Nephron (organoid): Measurements from ENCODE around the gene GRIK4.
A peak's percentile ranks its signal among the peaks of the same experiment; 100 is the strongest.

ENCODE experiments used
- H3K27ac Mint-ChIP-seq, 3 experiments: 2 replicates each; pipeline ENCODE4 v1.8.0; 2020; ENCODE audit warnings: mixed read lengths in 3 of 3, mild to moderate bottlenecking in 2 of 3, moderate library complexity in 1 of 3
- H3K27me3 Mint-ChIP-seq: 2 replicates; pipeline ENCODE4 v1.8.0; 2021; ENCODE audit warnings: low read depth, mild to moderate bottlenecking, moderate library complexity, mixed read lengths
- H3K36me3 Mint-ChIP-seq: 2 replicates; pipeline ENCODE4 v1.8.0; 2020; ENCODE audit warnings: low read depth, mixed read lengths
- H3K4me1 Mint-ChIP-seq: 2 replicates; pipeline ENCODE4 v1.8.0; 2020; ENCODE audit warnings: mixed read lengths
- H3K4me3 Mint-ChIP-seq, 3 experiments: 2 replicates each; pipeline ENCODE4 v1.8.0; 2020; ENCODE audit warnings: mild to moderate bottlenecking in 3 of 3, mixed read lengths in 3 of 3, moderate library complexity in 2 of 3
- H3K9me3 Mint-ChIP-seq: 2 replicates; pipeline ENCODE4 v1.8.0; 2020; ENCODE audit warnings: mixed read lengths
- CTCF ChIP-seq, 3 experiments: fragments of 200-600 bp; sonication (generic); IDR thresholded peaks; one replicate each; pipeline ENCODE4 v1.5.0; 2021; ENCODE audit warnings: antibody characterized with exemption in 3 of 3; ENCODE audit not compliant: unreplicated experiment in 3 of 3

Gene GRIK4

GRCh38 chr11:120545813-120546212 is 34.3 kb downstream of the GRIK4 start:
- H3K27ac Mint-ChIP-seq: no peak overlapping the region
- TF ChIP-seq CTCF (IDR thresholded peaks at IDR 0.05; ENCODE audit: unreplicated experiment in 3 of 3): no peak
- H3K4me3 Mint-ChIP-seq: no peak overlapping the region
- H3K27me3 Mint-ChIP-seq: peaks cover 9% of the 10 kb centered on the region
- peaks cover 37% of the 10 kb centered on the region for H3K4me1 Mint-ChIP-seq
- H3K9me3 Mint-ChIP-seq: peaks cover 6% of the 10 kb centered on the region
- H3K36me3 Mint-ChIP-seq: no peaks in the 10 kb centered on the region

- H3K4me3 Mint-ChIP-seq: no peak overlapping the region
Measured at GRCh38 chr11:120546312-120547205, 35.0 kb downstream of the GRIK4 start.

GRCh38 chr11:120547316-120547715 is 35.8 kb downstream of the GRIK4 start:
- Mint-ChIP-seq H3K4me1 (peaks cover 35% of the 10 kb centered on the region), H3K27me3 (peaks cover 9% of the 10 kb centered on the region), H3K4me3 (no peak overlapping the region), H3K9me3 (peaks cover 4% of the 10 kb centered on the region), H3K27ac (peak overlapping the region; percentile 45 to 83 (median 74)), H3K36me3 (no peaks in the 10 kb centered on the region)
- TF ChIP-seq CTCF (IDR thresholded peaks at IDR 0.05; ENCODE audit: unreplicated experiment in 3 of 3): no peak

More at GRCh38 chr11:120546312-120547205, 35.0 kb downstream of the GRIK4 start:
- peaks cover 6% of the 10 kb centered on the region for H3K9me3 Mint-ChIP-seq
- peak overlapping the region; percentile 45 to 83 (median 74) for H3K27ac Mint-ChIP-seq
- no peaks in the 10 kb centered on the region for H3K36me3 Mint-ChIP-seq
- peaks cover 35% of the 10 kb centered on the region for H3K4me1 Mint-ChIP-seq
- TF ChIP-seq CTCF (IDR thresholded peaks at IDR 0.05; ENCODE audit: unreplicated experiment in 3 of 3): no peak
- H3K27me3 Mint-ChIP-seq: peaks cover 9% of the 10 kb centered on the region

- Mint-ChIP-seq H3K4me3 (peak overlapping the region in 1 of 3 experiments; percentile 22), H3K27me3 (peaks cover 9% of the 10 kb centered on the region), H3K4me1 (peaks cover 35% of the 10 kb centered on the region), H3K36me3 (no peaks in the 10 kb centered on the region), H3K9me3 (no peaks in the 10 kb centered on the region), H3K27ac (peak overlapping the region; percentile 45 to 83 (median 74))
- TF ChIP-seq CTCF (IDR thresholded peaks at IDR 0.05; ENCODE audit: unreplicated experiment in 3 of 3): no peak
Measured at GRCh38 chr11:120547811-120548681, 36.5 kb downstream of the GRIK4 start.

GRCh38 chr11:120548682-120549209 is 37.2 kb downstream of the GRIK4 start:
- peaks cover 9% of the 10 kb centered on the region for H3K27me3 Mint-ChIP-seq
- no peaks in the 10 kb centered on the region for H3K9me3 Mint-ChIP-seq
- peaks cover 35% of the 10 kb centered on the region for H3K4me1 Mint-ChIP-seq
- TF ChIP-seq CTCF (IDR thresholded peaks at IDR 0.05; ENCODE audit: unreplicated experiment in 3 of 3): no peak
- H3K27ac Mint-ChIP-seq: peak overlapping the region in 2 of 3 experiments; percentile 74 to 83
- H3K36me3 Mint-ChIP-seq: no peaks in the 10 kb centered on the region
- H3K4me3 Mint-ChIP-seq: no peak overlapping the region
